ENCODE results near the gene KY. TPM values are rescaled to one million over a fixed set of nuclear protein-coding genes. Genes with fewer than 3 reads are reported as not detected.

The KY gene
- total and polyA plus RNA-seq, 12 donors = 1.3 to 21.1 (median 6.7) TPM

GRCh38 chr3:134608023-134608770 is 42.6 kb downstream of the KY start:
- peaks cover 0 to 15% of the 10 kb centered on the region in 2 donors for H3K4me1 ChIP-seq (replicated peaks in 1 of 2)
- H3K27ac ChIP-seq = no peak overlapping the region
- H3K27me3 ChIP-seq = no peaks in the 10 kb centered on the region
- TF ChIP-seq CTCF (IDR thresholded peaks at IDR 0.05) (no peak), POLR2A (IDR thresholded peaks at IDR 0.05) (no peak)
- intact Hi-C loops (cut with DNase I) = loop anchor here in 1 of 2 donors (10.0 kb wide), 2 partner anchors 147 to 887 kb away; no protein-coding TSS in a partner anchor
- no peaks in the 10 kb centered on the region for H3K9me3 ChIP-seq (replicated peaks in 1 of 3)
- H3K36me3 ChIP-seq (replicated peaks in 1 of 2) = no peaks in the 10 kb centered on the region
- DNase-seq = peak in 1 of 7 donors; percentile 54
- WGBS, 4 donors = 92 to 98% (median 95%) methylated on average over 6 of the region's 6 CpGs
- no peak overlapping the region for H3K4me3 ChIP-seq

- Histone ChIP-seq H3K27me3 (no peaks in the 10 kb centered on the region), H3K4me3 (no peak overlapping the region), H3K36me3 (replicated peaks in 1 of 2) (no peaks in the 10 kb centered on the region), H3K4me1 (replicated peaks in 1 of 2) (peaks cover 0 to 18% of the 10 kb centered on the region in 2 donors), H3K9me3 (replicated peaks in 1 of 3) (no peaks in the 10 kb centered on the region), H3K27ac (no peak overlapping the region)
- DNase-seq = peak in 1 of 7 donors; percentile 50
- TF ChIP-seq CTCF (IDR thresholded peaks at IDR 0.05) (no peak), POLR2A (IDR thresholded peaks at IDR 0.05) (no peak)
- intact Hi-C loops (cut with DNase I) = loop anchor here in 1 of 2 donors (10.0 kb wide), 2 partner anchors 147 to 887 kb away; no protein-coding TSS in a partner anchor
- 54 to 81% (median 73%) methylated on average over 3 to 13 of the region's 13 CpGs for WGBS, 4 donors
These were observed 43.5 kb downstream of the KY start for GRCh38 chr3:134607054-134608022.

- Histone ChIP-seq H3K27me3 (no peaks in the 10 kb centered on the region), H3K36me3 (replicated peaks in 1 of 2) (no peaks in the 10 kb centered on the region), H3K27ac (peak overlapping the region in 1 of 5 donors; percentile 63), H3K9me3 (replicated peaks in 1 of 3) (no peaks in the 10 kb centered on the region), H3K4me3 (no peak overlapping the region), H3K4me1 (replicated peaks in 1 of 2) (peaks cover 0 to 27% of the 10 kb centered on the region in 2 donors)
- peak in 1 of 7 donors; percentile 45 for DNase-seq
- WGBS, 4 donors = 42 to 56% (median 47%) methylated on average over 10 to 12 of the region's 12 CpGs
- intact Hi-C loops (cut with DNase I) = loop anchor here in 1 of 2 donors (10.0 kb wide), 2 partner anchors 148 to 888 kb away; no protein-coding TSS in a partner anchor
- no peak for TF ChIP-seq CTCF (IDR thresholded peaks at IDR 0.05)
- no peak for TF ChIP-seq POLR2A (IDR thresholded peaks at IDR 0.05)
These were observed 44.5 kb downstream of the KY start for GRCh38 chr3:134606033-134607025.

All from adrenal gland (tissue), 12 donors.